ENCODE measurements around the gene ACSS1.

The ACSS1 gene

GRCh38 chr20:25042531-25043498 is 15.1 kb downstream of the ACSS1 start:
- no peaks in the 10 kb centered on the region for H3K9me3 ChIP-seq (ENCODE audit: low read depth, low read length)
- no peak overlapping the region for H3K4me3 ChIP-seq
- TF ChIP-seq FOXP2 (optimal IDR thresholded peaks at IDR 0.05; ENCODE audit: control extremely low read depth, extremely low read length, insufficient read depth): no peak
- no peak for TF ChIP-seq EZH2 (IDR thresholded peaks at IDR 0.05)
- TF ChIP-seq POLR2AphosphoS5 (IDR thresholded peaks at IDR 0.05; ENCODE audit: borderline replicate concordance, low read depth, low read length): no peak
- H3K9ac ChIP-seq (ENCODE audit: insufficient read length): no peak overlapping the region
- H3K27ac ChIP-seq: no peak overlapping the region
- no peak for DNase-seq (ENCODE audit: low read depth, low spot score)
- H3K36me3 ChIP-seq (ENCODE audit: insufficient read depth, low read length): no peaks in the 10 kb centered on the region

- H3K27ac ChIP-seq: no peak overlapping the region
- H3K9ac ChIP-seq (ENCODE audit: insufficient read length): no peak overlapping the region
These were observed 16.0 kb downstream of the ACSS1 start for GRCh38 chr20:25041813-25042530.

GRCh38 chr20:25040438-25040831 is 17.5 kb downstream of the ACSS1 start:
- TF ChIP-seq EZH2 (IDR thresholded peaks at IDR 0.05) (no peak), POLR2AphosphoS5 (IDR thresholded peaks at IDR 0.05; ENCODE audit: borderline replicate concordance, low read depth, low read length) (no peak), FOXP2 (optimal IDR thresholded peaks at IDR 0.05; ENCODE audit: control extremely low read depth, extremely low read length, insufficient read depth) (no peak)
- Histone ChIP-seq H3K27ac (no peak overlapping the region), H3K36me3 (ENCODE audit: insufficient read depth, low read length) (no peaks in the 10 kb centered on the region), H3K9ac (ENCODE audit: insufficient read length) (no peak overlapping the region), H3K4me3 (no peak overlapping the region), H3K9me3 (ENCODE audit: low read depth, low read length) (no peaks in the 10 kb centered on the region)
- DNase-seq (ENCODE audit: low read depth, low spot score): no peak

More at GRCh38 chr20:25041813-25042530, 16.0 kb downstream of the ACSS1 start:
- TF ChIP-seq POLR2AphosphoS5 (IDR thresholded peaks at IDR 0.05; ENCODE audit: borderline replicate concordance, low read depth, low read length) (no peak), FOXP2 (optimal IDR thresholded peaks at IDR 0.05; ENCODE audit: control extremely low read depth, extremely low read length, insufficient read depth) (no peak), EZH2 (IDR thresholded peaks at IDR 0.05) (no peak)
- DNase-seq (ENCODE audit: low read depth, low spot score): no peak
- H3K36me3 ChIP-seq (ENCODE audit: insufficient read depth, low read length): no peaks in the 10 kb centered on the region
- no peak overlapping the region for H3K4me3 ChIP-seq
- H3K9me3 ChIP-seq (ENCODE audit: low read depth, low read length): no peaks in the 10 kb centered on the region

GRCh38 chr20:25039697-25040437 is 18.1 kb downstream of the ACSS1 start:
- H3K36me3 ChIP-seq (ENCODE audit: insufficient read depth, low read length): no peaks in the 10 kb centered on the region
- H3K4me3 ChIP-seq: no peak overlapping the region
- H3K9me3 ChIP-seq (ENCODE audit: low read depth, low read length): no peaks in the 10 kb centered on the region
- DNase-seq (ENCODE audit: low read depth, low spot score): no peak
- H3K27ac ChIP-seq: no peak overlapping the region
- H3K9ac ChIP-seq (ENCODE audit: insufficient read length): no peak overlapping the region
- no peak for TF ChIP-seq FOXP2 (optimal IDR thresholded peaks at IDR 0.05; ENCODE audit: control extremely low read depth, extremely low read length, insufficient read depth)
- no peak for TF ChIP-seq POLR2AphosphoS5 (IDR thresholded peaks at IDR 0.05; ENCODE audit: borderline replicate concordance, low read depth, low read length)
- TF ChIP-seq EZH2 (IDR thresholded peaks at IDR 0.05): no peak

GRCh38 chr20:25038591-25039015 is 19.3 kb downstream of the ACSS1 start:
- H3K9ac ChIP-seq (ENCODE audit: insufficient read length): no peak overlapping the region
- no peak for DNase-seq (ENCODE audit: low read depth, low spot score)
- TF ChIP-seq FOXP2 (optimal IDR thresholded peaks at IDR 0.05; ENCODE audit: control extremely low read depth, extremely low read length, insufficient read depth) (no peak), POLR2AphosphoS5 (IDR thresholded peaks at IDR 0.05; ENCODE audit: borderline replicate concordance, low read depth, low read length) (no peak), EZH2 (IDR thresholded peaks at IDR 0.05) (no peak)
- H3K9me3 ChIP-seq (ENCODE audit: low read depth, low read length): no peaks in the 10 kb centered on the region
- H3K4me3 ChIP-seq: no peak overlapping the region
- H3K27ac ChIP-seq: no peak overlapping the region
- H3K36me3 ChIP-seq (ENCODE audit: insufficient read depth, low read length): no peaks in the 10 kb centered on the region

- H3K9me3 ChIP-seq (ENCODE audit: low read depth, low read length): no peaks in the 10 kb centered on the region
- TF ChIP-seq FOXP2 (optimal IDR thresholded peaks at IDR 0.05; ENCODE audit: control extremely low read depth, extremely low read length, insufficient read depth) (no peak), EZH2 (IDR thresholded peaks at IDR 0.05) (no peak), POLR2AphosphoS5 (IDR thresholded peaks at IDR 0.05; ENCODE audit: borderline replicate concordance, low read depth, low read length) (no peak)
- H3K9ac ChIP-seq (ENCODE audit: insufficient read length): no peak overlapping the region
- DNase-seq (ENCODE audit: low read depth, low spot score): no peak
- H3K36me3 ChIP-seq (ENCODE audit: insufficient read depth, low read length): no peaks in the 10 kb centered on the region
- no peak overlapping the region for H3K27ac ChIP-seq
- no peak overlapping the region for H3K4me3 ChIP-seq
These were observed 19.9 kb downstream of the ACSS1 start for GRCh38 chr20:25038103-25038410.

GRCh38 chr20:25037288-25038102 is 20.4 kb downstream of the ACSS1 start:
- Histone ChIP-seq H3K36me3 (ENCODE audit: insufficient read depth, low read length) (no peaks in the 10 kb centered on the region), H3K27ac (no peak overlapping the region), H3K9me3 (ENCODE audit: low read depth, low read length) (no peaks in the 10 kb centered on the region), H3K4me3 (no peak overlapping the region), H3K9ac (ENCODE audit: insufficient read length) (no peak overlapping the region)
- no peak for DNase-seq (ENCODE audit: low read depth, low spot score)
- TF ChIP-seq POLR2AphosphoS5 (IDR thresholded peaks at IDR 0.05; ENCODE audit: borderline replicate concordance, low read depth, low read length) (no peak), EZH2 (IDR thresholded peaks at IDR 0.05) (no peak), FOXP2 (optimal IDR thresholded peaks at IDR 0.05; ENCODE audit: control extremely low read depth, extremely low read length, insufficient read depth) (no peak)

All from SK-N-MC (cell line).